Measurements from ENCODE around the gene MAP3K19.

Gene MAP3K19

GRCh38 chr2:134918526-134919340 is 128.5 kb downstream of the MAP3K19 start, which contains the start of gene CCNT2 (continued):
- TF ChIP-seq, protein P1, sequence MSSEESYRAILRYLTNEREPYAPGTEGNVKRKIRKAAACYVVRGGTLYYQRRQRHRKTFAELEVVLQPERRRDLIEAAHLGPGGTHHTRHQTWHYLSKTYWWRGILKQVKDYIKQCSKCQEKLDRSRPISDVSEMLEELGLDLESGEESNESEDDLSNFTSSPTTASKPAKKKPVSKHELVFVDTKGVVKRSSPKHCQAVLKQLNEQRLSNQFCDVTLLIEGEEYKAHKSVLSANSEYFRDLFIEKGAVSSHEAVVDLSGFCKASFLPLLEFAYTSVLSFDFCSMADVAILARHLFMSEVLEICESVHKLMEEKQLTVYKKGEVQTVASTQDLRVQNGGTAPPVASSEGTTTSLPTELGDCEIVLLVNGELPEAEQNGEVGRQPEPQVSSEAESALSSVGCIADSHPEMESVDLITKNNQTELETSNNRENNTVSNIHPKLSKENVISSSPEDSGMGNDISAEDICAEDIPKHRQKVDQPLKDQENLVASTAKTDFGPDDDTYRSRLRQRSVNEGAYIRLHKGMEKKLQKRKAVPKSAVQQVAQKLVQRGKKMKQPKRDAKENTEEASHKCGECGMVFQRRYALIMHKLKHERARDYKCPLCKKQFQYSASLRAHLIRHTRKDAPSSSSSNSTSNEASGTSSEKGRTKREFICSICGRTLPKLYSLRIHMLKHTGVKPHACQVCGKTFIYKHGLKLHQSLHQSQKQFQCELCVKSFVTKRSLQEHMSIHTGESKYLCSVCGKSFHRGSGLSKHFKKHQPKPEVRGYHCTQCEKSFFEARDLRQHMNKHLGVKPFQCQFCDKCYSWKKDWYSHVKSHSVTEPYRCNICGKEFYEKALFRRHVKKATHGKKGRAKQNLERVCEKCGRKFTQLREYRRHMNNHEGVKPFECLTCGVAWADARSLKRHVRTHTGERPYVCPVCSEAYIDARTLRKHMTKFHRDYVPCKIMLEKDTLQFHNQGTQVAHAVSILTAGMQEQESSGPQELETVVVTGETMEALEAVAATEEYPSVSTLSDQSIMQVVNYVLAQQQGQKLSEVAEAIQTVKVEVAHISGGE (tag by site-specific recombination; conservative IDR thresholded peaks at IDR 0.05; ENCODE audit: low read depth): peak; percentile 62
- no peak for TF ChIP-seq ZNF830 (tag by site-specific recombination; IDR thresholded peaks at IDR 0.05; ENCODE audit: low read depth)
- TF ChIP-seq YY2 (tag by site-specific recombination; IDR thresholded peaks at IDR 0.05): peak; percentile 43; the same call in 1 of the 2 replicates
- TF ChIP-seq ZNF664 (tag by site-specific recombination; IDR thresholded peaks at IDR 0.05): no peak
- TF ChIP-seq ZNF362 (tag by site-specific recombination; IDR thresholded peaks at IDR 0.05): peak; percentile 57
- TF ChIP-seq ZNF16 (tag by site-specific recombination; IDR thresholded peaks at IDR 0.05; ENCODE audit: low read depth): no peak
- TF ChIP-seq ZNF221 (tag by site-specific recombination; IDR thresholded peaks at IDR 0.05; ENCODE audit: borderline replicate concordance): no peak
- TF ChIP-seq ZNF529 (tag by site-specific recombination; IDR thresholded peaks at IDR 0.05; ENCODE audit: insufficient replicate concordance): no peak
- TF ChIP-seq ZNF785 (tag by site-specific recombination; IDR thresholded peaks at IDR 0.05): no peak
- TF ChIP-seq, protein P2, sequence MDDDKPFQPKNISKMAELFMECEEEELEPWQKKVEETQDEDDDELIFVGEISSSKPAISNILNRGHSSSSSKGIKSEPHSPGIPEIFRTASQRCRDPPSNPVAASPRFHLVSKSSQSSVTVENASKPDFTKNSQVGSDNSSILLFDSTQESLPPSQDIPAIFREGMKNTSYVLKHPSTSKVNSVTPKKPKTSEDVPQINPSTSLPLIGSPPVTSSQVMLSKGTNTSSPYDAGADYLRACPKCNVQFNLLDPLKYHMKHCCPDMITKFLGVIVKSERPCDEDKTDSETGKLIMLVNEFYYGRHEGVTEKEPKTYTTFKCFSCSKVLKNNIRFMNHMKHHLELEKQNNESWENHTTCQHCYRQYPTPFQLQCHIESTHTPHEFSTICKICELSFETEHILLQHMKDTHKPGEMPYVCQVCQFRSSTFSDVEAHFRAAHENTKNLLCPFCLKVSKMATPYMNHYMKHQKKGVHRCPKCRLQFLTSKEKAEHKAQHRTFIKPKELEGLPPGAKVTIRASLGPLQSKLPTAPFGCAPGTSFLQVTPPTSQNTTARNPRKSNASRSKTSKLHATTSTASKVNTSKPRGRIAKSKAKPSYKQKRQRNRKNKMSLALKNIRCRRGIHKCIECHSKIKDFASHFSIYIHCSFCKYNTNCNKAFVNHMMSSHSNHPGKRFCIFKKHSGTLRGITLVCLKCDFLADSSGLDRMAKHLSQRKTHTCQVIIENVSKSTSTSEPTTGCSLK (tag by site-specific recombination; IDR thresholded peaks at IDR 0.05): no peak
- peak; percentile 84; the same call in 1 of the 2 replicates for TF ChIP-seq ZFP37 (tag by site-specific recombination; IDR thresholded peaks at IDR 0.05)
- TF ChIP-seq KLF8 (tag by site-specific recombination; IDR thresholded peaks at IDR 0.05): peak; percentile 98
- TF ChIP-seq, protein P3, sequence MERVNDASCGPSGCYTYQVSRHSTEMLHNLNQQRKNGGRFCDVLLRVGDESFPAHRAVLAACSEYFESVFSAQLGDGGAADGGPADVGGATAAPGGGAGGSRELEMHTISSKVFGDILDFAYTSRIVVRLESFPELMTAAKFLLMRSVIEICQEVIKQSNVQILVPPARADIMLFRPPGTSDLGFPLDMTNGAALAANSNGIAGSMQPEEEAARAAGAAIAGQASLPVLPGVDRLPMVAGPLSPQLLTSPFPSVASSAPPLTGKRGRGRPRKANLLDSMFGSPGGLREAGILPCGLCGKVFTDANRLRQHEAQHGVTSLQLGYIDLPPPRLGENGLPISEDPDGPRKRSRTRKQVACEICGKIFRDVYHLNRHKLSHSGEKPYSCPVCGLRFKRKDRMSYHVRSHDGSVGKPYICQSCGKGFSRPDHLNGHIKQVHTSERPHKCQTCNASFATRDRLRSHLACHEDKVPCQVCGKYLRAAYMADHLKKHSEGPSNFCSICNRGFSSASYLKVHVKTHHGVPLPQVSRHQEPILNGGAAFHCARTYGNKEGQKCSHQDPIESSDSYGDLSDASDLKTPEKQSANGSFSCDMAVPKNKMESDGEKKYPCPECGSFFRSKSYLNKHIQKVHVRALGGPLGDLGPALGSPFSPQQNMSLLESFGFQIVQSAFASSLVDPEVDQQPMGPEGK (tag by site-specific recombination; IDR thresholded peaks at IDR 0.05): peak; percentile 63
- TF ChIP-seq ZNF530 (tag by site-specific recombination; IDR thresholded peaks at IDR 0.05; ENCODE audit: low read depth): no peak
- no peak for TF ChIP-seq GLI2 (tag by site-specific recombination; IDR thresholded peaks at IDR 0.05; ENCODE audit: borderline replicate concordance, low read depth)
- peak; percentile 92 for TF ChIP-seq ZNF76 (tag by site-specific recombination; IDR thresholded peaks at IDR 0.05; ENCODE audit: borderline replicate concordance, low read depth)
- TF ChIP-seq ZNF155 (tag by site-specific recombination; IDR thresholded peaks at IDR 0.05): no peak
- TF ChIP-seq ZFP69B (tag by site-specific recombination; IDR thresholded peaks at IDR 0.05): no peak
- TF ChIP-seq ZNF701 (tag by site-specific recombination; IDR thresholded peaks at IDR 0.05): no peak
- no peak for TF ChIP-seq ZNF426 (tag by site-specific recombination; IDR thresholded peaks at IDR 0.05)
- TF ChIP-seq, protein P4, sequence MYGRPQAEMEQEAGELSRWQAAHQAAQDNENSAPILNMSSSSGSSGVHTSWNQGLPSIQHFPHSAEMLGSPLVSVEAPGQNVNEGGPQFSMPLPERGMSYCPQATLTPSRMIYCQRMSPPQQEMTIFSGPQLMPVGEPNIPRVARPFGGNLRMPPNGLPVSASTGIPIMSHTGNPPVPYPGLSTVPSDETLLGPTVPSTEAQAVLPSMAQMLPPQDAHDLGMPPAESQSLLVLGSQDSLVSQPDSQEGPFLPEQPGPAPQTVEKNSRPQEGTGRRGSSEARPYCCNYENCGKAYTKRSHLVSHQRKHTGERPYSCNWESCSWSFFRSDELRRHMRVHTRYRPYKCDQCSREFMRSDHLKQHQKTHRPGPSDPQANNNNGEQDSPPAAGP (tag by site-specific recombination; IDR thresholded peaks at IDR 0.05): no peak; the same call in 1 of the 2 replicates
- TF ChIP-seq EGR2 (tag by site-specific recombination; IDR thresholded peaks at IDR 0.05; ENCODE audit: low read depth): peak; percentile 82
- TF ChIP-seq SP7 (tag by site-specific recombination; IDR thresholded peaks at IDR 0.05): peak; percentile 39; the same call in 1 of the 2 replicates
- no peak for TF ChIP-seq ZNF114 (tag by site-specific recombination; IDR thresholded peaks at IDR 0.05)
- TF ChIP-seq ZNF621 (tag by site-specific recombination; IDR thresholded peaks at IDR 0.05): no peak
- TF ChIP-seq ZNF544 (tag by site-specific recombination; IDR thresholded peaks at IDR 0.05): no peak
- TF ChIP-seq HOXA7 (CRISPR knock-in tag; IDR thresholded peaks at IDR 0.05; ENCODE audit: borderline replicate concordance): no peak
- TF ChIP-seq ZNF585B (tag by site-specific recombination; IDR thresholded peaks at IDR 0.05): no peak
- no peak for TF ChIP-seq ZNF704 (tag by site-specific recombination; IDR thresholded peaks at IDR 0.05)

Measured in HEK293 (cell line).